ENCODE data around the gene TRAF3IP3.

The TRAF3IP3 gene

GRCh38 chr1:209728466-209728865 is 27.4 kb upstream of the TRAF3IP3 start:
- Histone ChIP-seq H3K79me1 (ENCODE audit: low read length) (no peaks in the 10 kb centered on the region), H3K4me1 (ENCODE audit: control insufficient read depth in 1 of 2, insufficient read depth in 2 of 2, low read length in 2 of 2) (no peaks in the 10 kb centered on the region), H3K4me3 (ENCODE audit: low read depth, low read length) (no peak overlapping the region), H3K27ac (ENCODE audit: low read depth, low read length) (no peak overlapping the region), H2BK12ac (ENCODE audit: low read length) (no peak overlapping the region), H3K14ac (ENCODE audit: low read length) (no peak overlapping the region), H3K23ac (ENCODE audit: low read length) (no peak overlapping the region), H3K79me2 (ENCODE audit: control insufficient read depth, insufficient read depth, low read length, poor library complexity) (no peaks in the 10 kb centered on the region), H3K9ac (ENCODE audit: low read length) (no peak overlapping the region), H4K8ac (ENCODE audit: low read depth, low read length) (no peak overlapping the region), H2BK5ac (ENCODE audit: low read depth, low read length, poor library complexity) (no peak overlapping the region), H2AK5ac (ENCODE audit: low read length) (no peak overlapping the region), H4K12ac (ENCODE audit: low read depth, low read length) (no peak overlapping the region), H3K36me3 (ENCODE audit: control insufficient read depth in 1 of 2, insufficient read depth in 2 of 2, low read length in 2 of 2) (no peaks in the 10 kb centered on the region), H3K27me3 (ENCODE audit: insufficient read depth, low read length) (no peaks in the 10 kb centered on the region), H3K4ac (ENCODE audit: low read depth, low read length) (no peak overlapping the region), H3K18ac (ENCODE audit: low read length) (no peak overlapping the region), H4K91ac (ENCODE audit: low read depth, low read length) (no peak overlapping the region), H2BK120ac (ENCODE audit: insufficient read depth, low read length, poor library complexity) (no peak overlapping the region), H3K4me2 (ENCODE audit: low read length) (no peak overlapping the region), H3K9me3 (ENCODE audit: insufficient read depth, low read depth, low read length) (no peaks in the 10 kb centered on the region), H2AFZ (ENCODE audit: insufficient read depth, low read length, poor library complexity) (no peak overlapping the region)
- WGBS (ENCODE audit: extremely low coverage, insufficient coverage, insufficient read length): no CpG with 5 or more reads among the region's 1 CpG
- no peak for DNase-seq

GRCh38 chr1:209729436-209729835 is 26.4 kb upstream of the TRAF3IP3 start:
- Histone ChIP-seq H3K27me3 (ENCODE audit: insufficient read depth, low read length) (no peaks in the 10 kb centered on the region), H3K4ac (ENCODE audit: low read depth, low read length) (no peak overlapping the region), H3K27ac (ENCODE audit: low read depth, low read length) (no peak overlapping the region), H3K9me3 (ENCODE audit: insufficient read depth, low read depth, low read length) (no peaks in the 10 kb centered on the region), H3K36me3 (ENCODE audit: control insufficient read depth in 1 of 2, insufficient read depth in 2 of 2, low read length in 2 of 2) (no peaks in the 10 kb centered on the region), H2BK120ac (ENCODE audit: insufficient read depth, low read length, poor library complexity) (no peak overlapping the region), H3K18ac (ENCODE audit: low read length) (no peak overlapping the region), H3K14ac (ENCODE audit: low read length) (no peak overlapping the region), H2AK5ac (ENCODE audit: low read length) (no peak overlapping the region), H3K79me2 (ENCODE audit: control insufficient read depth, insufficient read depth, low read length, poor library complexity) (no peaks in the 10 kb centered on the region), H3K4me2 (ENCODE audit: low read length) (no peak overlapping the region), H3K23ac (ENCODE audit: low read length) (no peak overlapping the region), H3K4me3 (ENCODE audit: low read depth, low read length) (no peak overlapping the region), H2BK12ac (ENCODE audit: low read length) (no peak overlapping the region), H3K9ac (ENCODE audit: low read length) (no peak overlapping the region), H4K8ac (ENCODE audit: low read depth, low read length) (no peak overlapping the region), H4K91ac (ENCODE audit: low read depth, low read length) (no peak overlapping the region), H4K12ac (ENCODE audit: low read depth, low read length) (no peak overlapping the region), H3K79me1 (ENCODE audit: low read length) (no peaks in the 10 kb centered on the region), H2BK5ac (ENCODE audit: low read depth, low read length, poor library complexity) (no peak overlapping the region), H2AFZ (ENCODE audit: insufficient read depth, low read length, poor library complexity) (no peak overlapping the region), H3K4me1 (ENCODE audit: control insufficient read depth in 1 of 2, insufficient read depth in 2 of 2, low read length in 2 of 2) (no peaks in the 10 kb centered on the region)
- DNase-seq: no peak
- no CpG with 5 or more reads among the region's 1 CpG for WGBS (ENCODE audit: extremely low coverage, insufficient coverage, insufficient read length)

- H3K27me3 ChIP-seq (ENCODE audit: insufficient read depth, low read length): no peaks in the 10 kb centered on the region
- no peak overlapping the region for H3K18ac ChIP-seq (ENCODE audit: low read length)
- no peak overlapping the region for H3K4me2 ChIP-seq (ENCODE audit: low read length)
- H2AK5ac ChIP-seq (ENCODE audit: low read length): no peak overlapping the region
- no peak overlapping the region for H3K4me3 ChIP-seq (ENCODE audit: low read depth, low read length)
- H3K9ac ChIP-seq (ENCODE audit: low read length): no peak overlapping the region
- no CpG with 5 or more reads among the region's 1 CpG for WGBS (ENCODE audit: extremely low coverage, insufficient coverage, insufficient read length)
- H3K4me1 ChIP-seq (ENCODE audit: control insufficient read depth in 1 of 2, insufficient read depth in 2 of 2, low read length in 2 of 2): no peaks in the 10 kb centered on the region
- no peak overlapping the region for H2BK12ac ChIP-seq (ENCODE audit: low read length)
- no peak overlapping the region for H3K14ac ChIP-seq (ENCODE audit: low read length)
- no peak overlapping the region for H4K12ac ChIP-seq (ENCODE audit: low read depth, low read length)
- no peaks in the 10 kb centered on the region for H3K9me3 ChIP-seq (ENCODE audit: insufficient read depth, low read depth, low read length)
- no peaks in the 10 kb centered on the region for H3K79me1 ChIP-seq (ENCODE audit: low read length)
- H2BK120ac ChIP-seq (ENCODE audit: insufficient read depth, low read length, poor library complexity): no peak overlapping the region
- no peak overlapping the region for H2AFZ ChIP-seq (ENCODE audit: insufficient read depth, low read length, poor library complexity)
- no peaks in the 10 kb centered on the region for H3K36me3 ChIP-seq (ENCODE audit: control insufficient read depth in 1 of 2, insufficient read depth in 2 of 2, low read length in 2 of 2)
- no peak overlapping the region for H3K27ac ChIP-seq (ENCODE audit: low read depth, low read length)
- no peak overlapping the region for H2BK5ac ChIP-seq (ENCODE audit: low read depth, low read length, poor library complexity)
- no peak overlapping the region for H3K4ac ChIP-seq (ENCODE audit: low read depth, low read length)
- no peak for DNase-seq
- no peaks in the 10 kb centered on the region for H3K79me2 ChIP-seq (ENCODE audit: control insufficient read depth, insufficient read depth, low read length, poor library complexity)
- H4K91ac ChIP-seq (ENCODE audit: low read depth, low read length): no peak overlapping the region
- H4K8ac ChIP-seq (ENCODE audit: low read depth, low read length): no peak overlapping the region
- H3K23ac ChIP-seq (ENCODE audit: low read length): peak overlapping the region; percentile 46
Measured at GRCh38 chr1:209732725-209733124, 23.1 kb upstream of the TRAF3IP3 start.

GRCh38 chr1:209733409-209734192 is 22.3 kb upstream of the TRAF3IP3 start:
- Histone ChIP-seq H3K4me2 (ENCODE audit: low read length) (no peak overlapping the region), H3K4me3 (ENCODE audit: low read depth, low read length) (no peak overlapping the region), H3K18ac (ENCODE audit: low read length) (no peak overlapping the region), H2BK120ac (ENCODE audit: insufficient read depth, low read length, poor library complexity) (no peak overlapping the region), H3K4ac (ENCODE audit: low read depth, low read length) (no peak overlapping the region), H3K9ac (ENCODE audit: low read length) (no peak overlapping the region), H4K8ac (ENCODE audit: low read depth, low read length) (no peak overlapping the region), H2AK5ac (ENCODE audit: low read length) (no peak overlapping the region), H3K79me1 (ENCODE audit: low read length) (no peaks in the 10 kb centered on the region), H3K27ac (ENCODE audit: low read depth, low read length) (no peak overlapping the region), H2AFZ (ENCODE audit: insufficient read depth, low read length, poor library complexity) (no peak overlapping the region), H2BK5ac (ENCODE audit: low read depth, low read length, poor library complexity) (no peak overlapping the region), H2BK12ac (ENCODE audit: low read length) (no peak overlapping the region), H3K27me3 (ENCODE audit: insufficient read depth, low read length) (no peaks in the 10 kb centered on the region), H3K4me1 (ENCODE audit: control insufficient read depth in 1 of 2, insufficient read depth in 2 of 2, low read length in 2 of 2) (no peaks in the 10 kb centered on the region), H3K79me2 (ENCODE audit: control insufficient read depth, insufficient read depth, low read length, poor library complexity) (no peaks in the 10 kb centered on the region), H3K9me3 (ENCODE audit: insufficient read depth, low read depth, low read length) (no peaks in the 10 kb centered on the region), H4K12ac (ENCODE audit: low read depth, low read length) (no peak overlapping the region), H3K36me3 (ENCODE audit: control insufficient read depth in 1 of 2, insufficient read depth in 2 of 2, low read length in 2 of 2) (no peaks in the 10 kb centered on the region), H4K91ac (ENCODE audit: low read depth, low read length) (no peak overlapping the region), H3K14ac (ENCODE audit: low read length) (no peak overlapping the region), H3K23ac (ENCODE audit: low read length) (no peak overlapping the region)
- no CpG with 5 or more reads among the region's 3 CpGs for WGBS (ENCODE audit: extremely low coverage, insufficient coverage, insufficient read length)
- DNase-seq: peak in 1 of 2 donors; percentile 28
